AG04449 (cell line): ENCODE measurements around the gene PPM1M.

Experiments
- CTCF ChIA-PET: fragments of 350-600 bp; formaldehyde crosslinking; extraction: SDS; loops from one replicate; lab custom pipeline; 2021; ENCODE audit warnings: antibody characterized with exemption; lab: Yijun Ruan, JAX
- POLR2A ChIA-PET: fragments of 400-600, 350-600 bp; formaldehyde crosslinking; extraction: SDS; loops from one replicate; lab custom pipeline; 2020; ENCODE audit warnings: antibody characterized with exemption, inconsistent platforms; lab: Yijun Ruan, JAX
- DNase-seq: peaks from one replicate; pipeline ENCODE4 v3.0.0-alpha.2; 2010; ENCODE audit warnings: low read depth, low spot score
- H3K4me3 ChIP-seq: 2 replicates; pipeline ENCODE4 v1.5.1; 2011; ENCODE audit warnings: low read depth, mild to moderate bottlenecking, control low read depth, low read length
- TF ChIP-seq, protein P1 (sequence below): IDR thresholded peaks from one replicate; pipeline ENCODE4 v1.5.1; 2011; ENCODE audit warnings: mild to moderate bottlenecking, moderate library complexity, low read length, control low read depth, inconsistent platforms; ENCODE audit not compliant: insufficient read depth; ENCODE audit errors: missing control alignments

Gene PPM1M

DNA sequence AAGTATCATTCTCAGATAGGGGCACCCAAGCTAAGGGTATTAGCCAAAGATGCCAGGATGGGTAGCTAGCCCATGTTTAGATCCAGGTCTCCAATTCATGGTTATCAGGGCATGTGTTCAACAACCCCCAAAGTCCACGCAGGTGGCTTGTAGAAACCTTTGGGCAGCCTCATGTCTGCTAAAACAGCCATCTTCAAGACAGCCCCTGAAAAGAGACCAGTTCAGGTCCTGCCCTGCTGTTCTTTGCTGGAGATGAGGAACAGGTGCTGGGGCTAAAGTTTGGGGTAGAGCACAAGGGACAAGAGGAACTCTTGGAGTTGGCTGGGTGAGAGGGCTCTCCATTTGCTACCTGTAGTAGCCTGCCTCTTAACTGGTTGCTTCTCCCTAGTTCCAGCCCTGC, 4.6 kb downstream of the PPM1M start:
- DNase-seq: no peak
- POLR2A ChIA-PET: interaction anchor here (0.9 kb wide), 1 partner anchor 10 kb away, joined by 3 read pairs; no protein-coding TSS in a partner anchor
- no peak overlapping the region for H3K4me3 ChIP-seq
- TF ChIP-seq, protein P1, sequence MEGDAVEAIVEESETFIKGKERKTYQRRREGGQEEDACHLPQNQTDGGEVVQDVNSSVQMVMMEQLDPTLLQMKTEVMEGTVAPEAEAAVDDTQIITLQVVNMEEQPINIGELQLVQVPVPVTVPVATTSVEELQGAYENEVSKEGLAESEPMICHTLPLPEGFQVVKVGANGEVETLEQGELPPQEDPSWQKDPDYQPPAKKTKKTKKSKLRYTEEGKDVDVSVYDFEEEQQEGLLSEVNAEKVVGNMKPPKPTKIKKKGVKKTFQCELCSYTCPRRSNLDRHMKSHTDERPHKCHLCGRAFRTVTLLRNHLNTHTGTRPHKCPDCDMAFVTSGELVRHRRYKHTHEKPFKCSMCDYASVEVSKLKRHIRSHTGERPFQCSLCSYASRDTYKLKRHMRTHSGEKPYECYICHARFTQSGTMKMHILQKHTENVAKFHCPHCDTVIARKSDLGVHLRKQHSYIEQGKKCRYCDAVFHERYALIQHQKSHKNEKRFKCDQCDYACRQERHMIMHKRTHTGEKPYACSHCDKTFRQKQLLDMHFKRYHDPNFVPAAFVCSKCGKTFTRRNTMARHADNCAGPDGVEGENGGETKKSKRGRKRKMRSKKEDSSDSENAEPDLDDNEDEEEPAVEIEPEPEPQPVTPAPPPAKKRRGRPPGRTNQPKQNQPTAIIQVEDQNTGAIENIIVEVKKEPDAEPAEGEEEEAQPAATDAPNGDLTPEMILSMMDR: no peak
- CTCF ChIA-PET: interaction anchor here (1.0 kb wide), 1 partner anchor 27 kb away, joined by 5 read pairs; no protein-coding TSS in a partner anchor

DNA sequence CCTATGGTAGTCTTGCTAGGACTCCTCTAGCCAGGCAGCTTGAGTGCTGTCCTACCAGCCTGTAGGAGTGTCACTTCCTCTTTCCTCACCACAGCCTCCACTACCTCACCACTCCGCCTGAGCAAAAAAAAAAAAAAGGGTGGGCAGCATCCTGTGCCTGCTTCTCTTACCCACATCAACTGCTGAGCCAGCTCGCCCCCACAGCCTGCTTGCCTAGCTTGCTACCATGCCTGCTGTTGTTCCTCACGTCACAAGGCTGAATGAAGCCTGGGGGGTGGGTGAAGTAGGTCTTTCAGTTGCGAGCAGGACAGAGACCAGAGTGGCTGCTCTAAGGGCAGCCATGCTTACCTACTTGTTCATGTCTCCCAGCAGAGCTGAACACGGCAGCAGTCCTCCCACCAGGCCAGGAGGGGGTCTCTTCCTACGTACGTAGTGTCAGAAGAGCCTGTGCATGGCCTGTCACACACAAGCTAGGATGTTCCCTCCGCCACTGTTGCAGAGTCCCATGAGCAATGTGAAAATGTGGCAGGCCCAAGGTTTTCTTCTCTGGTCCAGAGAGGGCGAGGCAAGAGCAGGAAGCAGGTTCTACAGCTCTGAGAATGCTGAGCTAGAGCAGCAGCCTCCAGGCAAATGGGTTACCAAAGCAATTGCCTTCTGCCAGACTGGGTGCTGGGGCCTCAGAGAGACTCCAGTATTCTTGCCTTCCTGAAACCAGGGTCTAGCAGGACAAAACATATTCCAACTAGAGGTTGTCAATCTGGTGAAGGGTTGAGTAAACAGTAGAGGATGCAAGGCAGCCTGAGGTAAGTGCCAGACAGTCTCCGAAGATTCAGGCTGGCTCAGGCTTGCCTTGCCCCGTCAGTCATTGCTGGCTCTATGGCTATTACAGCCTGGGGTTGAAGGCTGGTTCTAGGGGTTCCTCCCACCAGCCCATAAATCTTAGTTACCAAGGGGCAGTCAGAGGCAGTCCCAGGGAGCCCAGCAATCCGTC, 8.1 kb downstream of the PPM1M start:
- ChIA-PET POLR2A (interaction anchor here (0.8 kb wide), 1 partner anchor 14 kb away, joined by 3 read pairs; no protein-coding TSS in a partner anchor), CTCF (interaction anchor here (0.6 to 1.6 kb wide), 3 partner anchors 23 to 231 kb away, joined by 3 to 5 read pairs (median 4); no protein-coding TSS in a partner anchor)
- DNase-seq: no peak
- TF ChIP-seq, protein P1: no peak
- no peak overlapping the region for H3K4me3 ChIP-seq

DNA sequence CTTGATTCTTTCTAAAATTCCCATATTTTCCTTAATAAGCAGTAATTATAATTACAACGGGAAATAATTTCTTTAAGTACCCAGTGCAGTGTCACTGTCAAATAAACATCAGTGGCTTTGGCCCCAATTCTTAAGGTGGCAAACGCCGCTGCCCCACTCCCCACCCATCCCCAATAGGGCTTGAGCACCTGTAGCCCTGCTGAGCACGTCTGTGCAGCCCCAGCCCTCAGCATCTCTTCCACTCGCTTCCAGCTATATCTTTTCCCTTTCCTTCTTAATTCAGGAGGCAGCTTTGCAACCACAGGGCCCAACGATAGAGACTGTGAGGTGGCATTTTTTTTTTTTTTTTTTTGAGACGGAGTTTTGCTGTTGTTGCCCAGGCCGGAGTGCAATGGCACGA, 9.0 kb downstream of the PPM1M start:
- POLR2A ChIA-PET: no interaction called here
- H3K4me3 ChIP-seq: no peak overlapping the region
- TF ChIP-seq, protein P1: no peak
- no peak for DNase-seq
- CTCF ChIA-PET: no interaction called here

DNA sequence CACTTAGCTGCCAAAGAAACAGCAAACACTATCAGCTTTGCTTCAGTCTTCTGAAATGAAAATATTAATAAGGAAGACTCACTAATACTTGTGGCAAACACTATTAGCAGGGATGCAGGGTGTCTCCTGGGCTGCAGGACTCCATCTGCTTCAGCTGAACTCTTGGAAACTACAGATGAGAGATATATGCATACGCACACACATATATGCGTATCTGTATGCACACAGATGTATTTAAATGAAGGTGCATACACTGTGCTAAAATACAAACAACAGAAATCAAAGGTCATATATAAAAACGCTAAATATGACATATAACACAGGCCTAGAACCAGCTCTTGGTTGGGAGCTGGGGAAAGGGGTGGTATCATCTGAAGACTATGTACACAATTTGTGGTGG, 10.6 kb downstream of the PPM1M start:
- TF ChIP-seq, protein P1: no peak
- CTCF ChIA-PET: interaction anchor here (0.9 to 1.8 kb wide), 2 partner anchors 8 to 21 kb away, joined by 3 to 4 read pairs; no protein-coding TSS in a partner anchor
- DNase-seq: no peak

DNA sequence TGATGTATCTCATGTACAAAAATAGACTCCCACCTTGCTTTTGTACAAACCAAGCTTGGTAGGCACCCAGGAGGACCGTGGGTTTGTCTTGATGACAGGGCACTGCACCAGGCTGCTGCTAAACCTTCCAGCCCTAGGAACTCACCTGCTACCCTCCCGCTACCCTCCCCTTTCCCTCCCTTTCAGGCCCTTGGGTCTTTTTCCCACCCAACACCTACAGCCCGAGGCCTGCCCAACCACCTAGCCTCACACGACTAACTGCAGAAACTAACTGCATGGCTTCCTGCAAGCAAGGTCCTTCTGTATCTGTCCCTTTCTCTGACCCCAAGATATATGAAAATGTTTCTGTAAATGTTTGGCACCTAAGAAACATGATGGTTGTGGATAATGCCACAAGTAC, 11.1 kb downstream of the PPM1M start:
- ChIA-PET CTCF (interaction anchor here (0.9 to 1.8 kb wide), 2 partner anchors 9 to 21 kb away, joined by 3 to 4 read pairs; no protein-coding TSS in a partner anchor), POLR2A (interaction anchor here (0.6 kb wide), 1 partner anchor 156 kb away, joined by 3 read pairs; no protein-coding TSS in a partner anchor)
- no peak overlapping the region for H3K4me3 ChIP-seq
- no peak for DNase-seq
- TF ChIP-seq, protein P1: no peak

More for the DNA sequence above, 10.6 kb downstream of the PPM1M start:
- POLR2A ChIA-PET: interaction anchor here (0.6 kb wide), 1 partner anchor 156 kb away, joined by 3 read pairs; no protein-coding TSS in a partner anchor
- H3K4me3 ChIP-seq: no peak overlapping the region

DNA sequence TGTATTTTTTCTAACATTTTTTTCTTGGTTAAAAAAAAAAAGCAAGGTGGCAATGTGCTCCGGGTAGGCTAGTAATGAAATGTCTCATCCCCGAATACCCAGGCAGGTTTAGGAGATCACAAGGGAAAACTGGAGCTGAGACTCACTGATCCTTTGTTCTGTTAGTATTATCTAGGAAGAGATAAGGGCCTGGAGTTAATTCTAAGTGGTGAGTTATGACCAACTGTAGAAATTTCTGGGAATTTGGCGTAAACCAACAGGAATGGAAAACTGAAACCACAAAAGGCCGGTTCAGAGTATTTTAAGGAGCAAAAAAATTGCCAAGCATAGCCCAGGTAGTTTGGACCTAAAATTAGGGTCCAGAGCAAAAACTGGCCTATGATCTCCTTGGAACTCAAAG, 12.4 kb downstream of the PPM1M start:
- H3K4me3 ChIP-seq: no peak overlapping the region
- CTCF ChIA-PET: interaction anchor here (0.9 to 1.2 kb wide), 2 partner anchors 19 to 20 kb away, joined by 3 to 6 read pairs; no protein-coding TSS in a partner anchor
- POLR2A ChIA-PET: no interaction called here
- TF ChIP-seq, protein P1: no peak
- no peak for DNase-seq
